NCI-H146 treated with DMSO at 0.1 percent for 48 hours (cell line): ENCODE data around the gene TBX2.
"Not testable (repeated sequence)": the region's sequence is repeated elsewhere in the genome, so short reads cannot be mapped to it uniquely, and the experiment has no call there.

ENCODE experiments used
- DNase-seq: peaks from one replicate; lab custom pipeline; 2025; ENCODE audit not compliant: unreplicated experiment; lab: John Stamatoyannopoulos, UW

Gene TBX2

GRCh38 chr17:61426482-61427304, 27.1 kb downstream of the TBX2 start:
- DNase-seq: no peak

GRCh38 chr17:61427567-61427966, 27.9 kb downstream of the TBX2 start:
- DNase-seq: no peak

- DNase-seq: no peak
Observed at GRCh38 chr17:61429274-61429673, 29.6 kb downstream of the TBX2 start.

GRCh38 chr17:61429831-61430230, 30.2 kb downstream of the TBX2 start:
- DNase-seq: not testable (repeated sequence)

- no peak for DNase-seq
Observed at GRCh38 chr17:61431594-61432311, 32.1 kb downstream of the TBX2 start.

GRCh38 chr17:61436273-61436672, 36.6 kb downstream of the TBX2 start:
- no peak for DNase-seq

- no peak for DNase-seq
Observed at GRCh38 chr17:61436995-61437704, 37.5 kb downstream of the TBX2 start.

- no peak for DNase-seq
Observed at GRCh38 chr17:61440697-61441096, 41.1 kb downstream of the TBX2 start.

- not testable (repeated sequence) for DNase-seq
Observed at GRCh38 chr17:61441507-61441906, 41.9 kb downstream of the TBX2 start.

GRCh38 chr17:61442136-61442775, 42.6 kb downstream of the TBX2 start:
- DNase-seq: no peak

GRCh38 chr17:61442878-61443474, 43.3 kb downstream of the TBX2 start:
- DNase-seq: no peak

GRCh38 chr17:61443475-61443882, 43.8 kb downstream of the TBX2 start:
- DNase-seq: no peak

- no peak for DNase-seq
Observed at GRCh38 chr17:61444075-61444474, 44.4 kb downstream of the TBX2 start.

- no peak for DNase-seq
Observed at GRCh38 chr17:61444831-61445230, 45.2 kb downstream of the TBX2 start.

- no peak for DNase-seq
Observed at GRCh38 chr17:61447358-61447757, 47.7 kb downstream of the TBX2 start.

GRCh38 chr17:61448042-61448441, 48.4 kb downstream of the TBX2 start:
- no peak for DNase-seq

- DNase-seq: not testable (repeated sequence)
Observed at GRCh38 chr17:61449140-61449539, 49.5 kb downstream of the TBX2 start.

GRCh38 chr17:61449707-61450640, 50.3 kb downstream of the TBX2 start:
- no peak for DNase-seq

GRCh38 chr17:61450641-61451537, 51.2 kb downstream of the TBX2 start:
- no peak for DNase-seq
